ENCODE data around the gene PPP3R1.

The PPP3R1 gene

GRCh38 chr2:68195096-68195495, 57.2 kb downstream of the PPP3R1 start:
- Histone ChIP-seq H3K36me3 (ENCODE audit: control insufficient read depth in 2 of 2, insufficient read depth in 1 of 2, low read length in 2 of 2) (no peaks in the 10 kb centered on the region), H3K4me1 (ENCODE audit: control insufficient read depth, insufficient read depth, low read length) (peaks cover 10% of the 10 kb centered on the region), H3K9me3 (ENCODE audit: control insufficient read depth, insufficient read depth, low read depth, low read length) (no peaks in the 10 kb centered on the region), H3K27ac (ENCODE audit: extremely low read depth, low read depth, low read length) (no peak overlapping the region), H3K4me3 (ENCODE audit: low read depth, low read length) (no peak overlapping the region)
- no peak for TF ChIP-seq ZNF561 (tag by site-specific recombination; IDR thresholded peaks at IDR 0.05; ENCODE audit: borderline replicate concordance)
- no peak for TF ChIP-seq CTCF (tag by site-specific recombination; IDR thresholded peaks at IDR 0.05)
- TF ChIP-seq BCL11A (tag by site-specific recombination; IDR thresholded peaks at IDR 0.05; ENCODE audit: low read depth) = no peak
- no peak for TF ChIP-seq ZBTB49 (tag by site-specific recombination; IDR thresholded peaks at IDR 0.05; ENCODE audit: low read depth)
- no peak for TF ChIP-seq GLIS2 (tag by site-specific recombination; IDR thresholded peaks at IDR 0.05)
- TF ChIP-seq ZNF169 (tag by site-specific recombination; IDR thresholded peaks at IDR 0.05) = no peak
- no peak for TF ChIP-seq ZNF473 (tag by site-specific recombination; IDR thresholded peaks at IDR 0.05)
- no peak for TF ChIP-seq ZNF362 (tag by site-specific recombination; IDR thresholded peaks at IDR 0.05)
- no peak for TF ChIP-seq ZFP69B (tag by site-specific recombination; IDR thresholded peaks at IDR 0.05)
- no peak for TF ChIP-seq ZNF692 (tag by site-specific recombination; IDR thresholded peaks at IDR 0.05)
- no peak for TF ChIP-seq FEZF1 (tag by site-specific recombination; IDR thresholded peaks at IDR 0.05)
- POLR2A ChIA-PET = no interaction called here
- CTCF ChIA-PET = interaction anchor here (0.6 to 7.0 kb wide), 26 partner anchors 10 to 1182 kb away, joined by 3 to 57 read pairs (median 5); no protein-coding TSS in a partner anchor

- no peaks in the 10 kb centered on the region for H3K9me3 ChIP-seq (ENCODE audit: control insufficient read depth, insufficient read depth, low read depth, low read length)
- H3K27ac ChIP-seq (ENCODE audit: extremely low read depth, low read depth, low read length) = no peak overlapping the region
- TF ChIP-seq OSR2 (tag by site-specific recombination; IDR thresholded peaks at IDR 0.05) (no peak), IKZF3 (tag by site-specific recombination; IDR thresholded peaks at IDR 0.05) (peak; percentile 34; the same call in 1 of the 2 replicates), PRDM6 (tag by site-specific recombination; IDR thresholded peaks at IDR 0.05) (peak; percentile 53), GLIS1 (tag by site-specific recombination; IDR thresholded peaks at IDR 0.05) (no peak)
- no peak overlapping the region for H3K4me3 ChIP-seq (ENCODE audit: low read depth, low read length)
- ChIA-PET POLR2A (no interaction called here), CTCF (interaction anchor here (0.8 to 7.0 kb wide), 6 partner anchors 9 to 98 kb away, joined by 3 to 57 read pairs (median 4); no protein-coding TSS in a partner anchor)
- H3K4me1 ChIP-seq (ENCODE audit: control insufficient read depth, insufficient read depth, low read length) = peaks cover 10% of the 10 kb centered on the region
- no peaks in the 10 kb centered on the region for H3K36me3 ChIP-seq (ENCODE audit: control insufficient read depth in 2 of 2, insufficient read depth in 1 of 2, low read length in 2 of 2)
These were observed 58.5 kb downstream of the PPP3R1 start for GRCh38 chr2:68193787-68194372.
